Activated naive CD8-positive, alpha-beta T cell treated with anti-CD3 and anti-CD28 coated beads, Interleukin-2, amount 10 ng/mL, durations not matched to agents 7 days and 5 days (primary cell): ENCODE measurements around the gene DNMT3A. TPM values are rescaled to one million over a fixed set of nuclear protein-coding genes. Genes with fewer than 3 reads are reported as not detected.

Experiments used
- ATAC-seq: fragments of 150-1000 bp; cut with Tn5 transposase; one replicate; pipeline ENCODE4 v1.10.0; 2021; ENCODE audit warnings: low read depth, moderate library complexity
- POLR2A ChIA-PET: fragments of 350-600 bp; sonication (Branson Sonifier 250); formaldehyde crosslinking; loops from one replicate; lab custom pipeline; 2021; ENCODE audit warnings: antibody characterized with exemption; lab: Charles Lee
- DNase-seq: peaks from one replicate; pipeline ENCODE4 v3.0.0; 2021
- H3K27ac Mint-ChIP-seq: one replicate; pipeline ENCODE4 v1.8.0; 2022; ENCODE audit warnings: mild to moderate bottlenecking, mixed read lengths
- H3K27me3 Mint-ChIP-seq: one replicate; pipeline ENCODE4 v1.8.0; 2022; ENCODE audit warnings: mild to moderate bottlenecking, moderate library complexity, mixed read lengths
- H3K36me3 Mint-ChIP-seq: one replicate; pipeline ENCODE4 v1.8.0; 2021; ENCODE audit warnings: mild to moderate bottlenecking, mixed read lengths
- H3K4me1 Mint-ChIP-seq: one replicate; pipeline ENCODE4 v1.8.0; 2021; ENCODE audit warnings: mixed read lengths
- H3K4me3 Mint-ChIP-seq: one replicate; pipeline ENCODE4 v1.8.0; 2022; ENCODE audit warnings: mild to moderate bottlenecking, moderate library complexity, mixed read lengths
- H3K9me3 Mint-ChIP-seq: one replicate; pipeline ENCODE4 v1.8.0; 2021; ENCODE audit warnings: mixed read lengths
- total RNA-seq, 2 experiments: library from RNA; stranded (reverse); gene quantifications; one replicate each; pipeline ENCODE4 v1.2.3, GENCODE V29; 2021

The DNMT3A gene
- total RNA-seq, 2 experiments from 2014 or later, result 76.7 to 84.7 TPM

DNA sequence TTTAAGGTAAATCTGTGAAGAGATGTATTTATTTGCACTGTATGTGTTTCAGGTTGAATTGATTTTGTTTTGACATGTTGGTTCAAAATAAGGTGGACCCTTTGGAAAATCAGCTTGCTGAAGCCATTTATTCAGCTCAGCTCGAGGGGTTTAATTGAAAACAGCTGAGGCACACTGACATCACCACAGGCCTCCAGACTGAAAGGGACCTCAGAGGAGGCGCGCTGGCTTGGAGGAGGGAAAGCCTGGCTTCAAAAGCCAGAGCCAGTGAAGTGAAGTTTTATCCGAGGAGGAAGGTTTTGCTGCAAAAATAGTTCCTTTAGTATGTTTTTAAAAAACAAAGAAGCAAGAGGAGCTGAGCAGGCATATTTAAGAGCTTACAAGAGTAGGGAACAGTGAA lies 26.9 kb upstream of the DNMT3A start:
- ATAC-seq (no peak), DNase-seq (no peak)
- Mint-ChIP-seq H3K4me1 (peaks cover 2% of the 10 kb centered on the region), H3K9me3 (no peaks in the 10 kb centered on the region), H3K4me3 (no peak overlapping the region), H3K27me3 (no peaks in the 10 kb centered on the region), H3K36me3 (peaks cover 2% of the 10 kb centered on the region), H3K27ac (no peak overlapping the region)
- POLR2A ChIA-PET, result no interaction called here

DNA sequence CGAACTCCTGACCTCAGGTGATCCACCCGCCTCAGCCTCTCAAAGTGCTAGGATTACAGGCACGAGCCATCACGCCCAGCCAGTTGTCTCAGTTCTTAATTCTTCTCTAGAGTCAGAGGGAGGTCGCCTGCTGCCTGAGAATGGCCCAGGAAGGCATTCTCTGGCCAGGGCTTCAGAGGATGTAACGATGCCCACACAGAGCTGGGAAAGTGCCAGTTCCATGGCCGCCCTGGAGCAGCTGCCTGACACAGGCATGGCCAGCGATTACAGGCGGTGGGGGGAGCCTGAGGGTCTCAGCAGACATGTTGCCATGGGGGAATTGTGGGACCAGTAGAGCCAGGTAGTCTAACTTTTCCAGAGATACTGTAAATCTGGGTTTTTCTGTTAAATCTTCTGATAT lies 25.6 kb upstream of the DNMT3A start:
- no peak overlapping the region for H3K4me3 Mint-ChIP-seq
- POLR2A ChIA-PET, result no interaction called here
- no peak overlapping the region for H3K27ac Mint-ChIP-seq
- peaks cover 5% of the 10 kb centered on the region for H3K4me1 Mint-ChIP-seq
- H3K36me3 Mint-ChIP-seq, result peaks cover 2% of the 10 kb centered on the region
- ATAC-seq (no peak), DNase-seq (no peak)
- no peaks in the 10 kb centered on the region for H3K9me3 Mint-ChIP-seq
- H3K27me3 Mint-ChIP-seq, result no peaks in the 10 kb centered on the region

DNA sequence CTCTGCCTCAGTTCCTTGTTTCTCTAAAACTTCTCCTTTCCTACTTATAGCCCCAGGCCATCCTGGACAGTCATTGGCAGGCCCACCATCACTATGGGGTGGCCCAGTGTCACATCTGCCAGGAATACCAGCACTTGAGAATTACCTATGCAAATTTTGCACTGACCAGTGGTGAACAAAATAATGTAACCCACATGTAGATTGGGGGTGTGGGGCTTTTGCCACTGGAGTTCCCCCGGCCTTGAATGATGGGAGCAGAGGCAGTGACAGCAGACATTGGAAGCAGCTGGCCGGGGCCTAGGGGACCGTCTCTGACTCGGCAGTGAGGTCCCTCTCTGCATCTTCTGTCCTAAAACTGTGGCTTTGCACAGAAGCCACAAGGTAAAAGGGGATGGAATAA lies 24.9 kb upstream of the DNMT3A start:
- ATAC-seq (no peak), DNase-seq (no peak)
- POLR2A ChIA-PET, result no interaction called here
- Mint-ChIP-seq H3K36me3 (peaks cover 2% of the 10 kb centered on the region), H3K9me3 (no peaks in the 10 kb centered on the region), H3K27me3 (no peaks in the 10 kb centered on the region), H3K4me3 (no peak overlapping the region), H3K27ac (no peak overlapping the region), H3K4me1 (peaks cover 6% of the 10 kb centered on the region)

DNA sequence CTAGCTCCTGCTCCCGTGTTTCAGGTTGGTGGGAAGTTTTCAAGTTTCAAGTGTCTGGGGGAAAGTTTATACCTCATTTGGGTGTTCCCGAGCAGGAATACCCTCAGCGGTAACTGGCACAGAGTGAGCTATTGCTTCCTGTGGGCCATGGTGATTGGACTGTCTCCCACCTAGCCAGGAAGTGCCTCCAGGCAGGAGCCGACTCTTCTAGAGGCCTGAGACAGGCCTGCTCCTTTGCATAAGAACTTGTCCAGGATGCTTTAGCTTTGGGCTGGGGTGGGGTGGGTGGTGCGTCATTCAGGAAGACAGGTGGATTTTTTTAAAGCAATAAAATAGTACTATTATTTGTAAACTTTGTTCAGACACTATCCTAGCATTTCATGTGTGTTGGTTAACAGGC lies 23.5 kb upstream of the DNMT3A start:
- Mint-ChIP-seq H3K4me3 (no peak overlapping the region), H3K36me3 (peaks cover 2% of the 10 kb centered on the region), H3K27ac (no peak overlapping the region), H3K4me1 (peaks cover 8% of the 10 kb centered on the region), H3K9me3 (no peaks in the 10 kb centered on the region), H3K27me3 (no peaks in the 10 kb centered on the region)
- DNase-seq (no peak), ATAC-seq (no peak)
- POLR2A ChIA-PET, result interaction anchor here (0.7 to 2.0 kb wide), 3 partner anchors 22 to 193 kb away, joined by 3 to 4 read pairs (median 3); no protein-coding TSS in a partner anchor

DNA sequence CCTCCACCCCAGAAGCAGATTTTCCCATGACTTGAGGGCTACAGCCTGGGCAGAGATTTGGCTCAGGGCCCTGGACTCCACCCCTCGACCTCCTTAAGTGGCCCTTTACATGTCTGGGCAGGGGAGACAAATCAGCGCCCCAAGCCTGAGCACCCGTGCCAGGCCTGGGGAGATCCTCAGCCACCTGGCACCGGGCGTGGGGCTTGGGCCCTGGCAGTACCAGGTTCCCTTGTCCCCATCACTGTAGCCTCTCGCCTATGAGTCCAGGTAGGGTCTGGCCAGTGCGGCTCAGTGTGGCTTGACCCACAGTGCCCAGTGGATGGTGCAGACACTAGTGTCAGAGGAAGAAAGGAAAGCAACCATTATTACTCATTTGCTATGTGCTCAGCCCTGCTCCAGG lies 22.0 kb upstream of the DNMT3A start:
- Mint-ChIP-seq H3K9me3 (no peaks in the 10 kb centered on the region), H3K27me3 (no peaks in the 10 kb centered on the region), H3K4me1 (peaks cover 8% of the 10 kb centered on the region), H3K27ac (no peak overlapping the region), H3K4me3 (peak overlapping the region; percentile 14), H3K36me3 (no peaks in the 10 kb centered on the region)
- no peak for ATAC-seq
- POLR2A ChIA-PET, result interaction anchor here (2.1 to 2.8 kb wide), 3 partner anchors 49 to 160 kb away, joined by 14 to 20 read pairs (median 14); no protein-coding TSS in a partner anchor
- no peak for DNase-seq

DNA sequence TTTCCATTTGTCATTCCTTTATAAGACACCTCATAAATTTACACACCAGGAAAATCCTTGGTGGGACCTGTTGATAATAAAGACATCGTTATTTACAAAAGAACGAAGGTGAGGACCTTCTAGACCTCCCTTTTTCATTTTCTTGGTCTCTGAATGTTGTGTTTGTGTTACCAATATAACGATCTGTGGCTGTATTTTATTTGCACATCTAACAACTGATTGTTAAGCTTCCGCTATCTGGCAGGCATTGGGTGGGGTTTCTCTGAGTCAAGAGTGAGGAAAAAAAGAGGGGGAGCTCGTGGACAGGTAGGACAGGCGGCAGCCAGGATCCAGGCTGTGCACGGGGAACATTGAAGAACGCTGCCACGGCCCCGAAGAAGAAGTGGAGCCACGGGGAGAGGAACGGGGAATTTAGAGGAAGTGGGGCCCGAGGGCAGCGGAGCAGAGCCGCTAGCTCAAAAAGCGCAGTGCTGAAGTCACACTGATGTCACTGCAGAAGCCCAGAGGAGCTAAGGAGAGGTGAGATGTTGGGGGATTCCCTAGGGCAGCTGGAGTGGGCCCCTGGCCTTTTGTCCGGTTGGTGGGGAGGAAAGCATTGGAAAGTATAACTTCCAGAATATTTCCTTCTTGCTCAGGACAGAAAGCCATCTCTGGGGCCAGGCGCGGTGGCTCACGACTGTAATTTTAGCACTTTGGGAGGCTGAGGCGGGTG lies 20.9 kb upstream of the DNMT3A start:
- peak; percentile 53 for ATAC-seq
- peak; percentile 70 for DNase-seq
- POLR2A ChIA-PET, result interaction anchor here (0.6 to 2.8 kb wide), 26 partner anchors 9 to 365 kb away, joined by 3 to 37 read pairs (median 5); partner anchors contain the start of gene DNMT3A
- no peaks in the 10 kb centered on the region for H3K27me3 Mint-ChIP-seq
- H3K36me3 Mint-ChIP-seq, result no peaks in the 10 kb centered on the region
- H3K9me3 Mint-ChIP-seq, result no peaks in the 10 kb centered on the region
- peak overlapping the region; percentile 89 for H3K27ac Mint-ChIP-seq
- H3K4me1 Mint-ChIP-seq, result peaks cover 8% of the 10 kb centered on the region
- peak overlapping the region; percentile 82 for H3K4me3 Mint-ChIP-seq

DNA sequence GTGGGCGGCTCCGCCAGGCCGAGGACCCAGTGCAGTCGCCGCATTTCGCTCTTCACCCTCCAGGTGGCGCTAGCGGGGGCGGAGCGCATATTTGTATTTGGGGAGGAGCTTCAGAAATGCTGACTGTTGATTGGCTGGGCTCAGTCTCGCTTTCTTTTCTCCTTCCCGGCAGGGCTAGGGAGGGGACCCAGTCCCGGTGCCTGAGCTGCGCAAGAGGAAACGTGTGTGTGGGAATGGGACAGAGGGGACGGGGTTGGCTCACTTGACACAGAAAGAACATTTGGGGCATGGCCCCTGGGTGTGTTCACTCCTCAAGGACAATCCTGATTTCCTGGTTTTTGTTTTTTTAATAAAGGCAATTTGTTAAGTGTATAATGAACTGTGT lies 20.3 kb upstream of the DNMT3A start:
- Mint-ChIP-seq H3K9me3 (no peaks in the 10 kb centered on the region), H3K27ac (peak overlapping the region; percentile 89), H3K36me3 (no peaks in the 10 kb centered on the region), H3K4me1 (peaks cover 8% of the 10 kb centered on the region), H3K4me3 (peak overlapping the region; percentile 82), H3K27me3 (no peaks in the 10 kb centered on the region)
- peak; percentile 97 for DNase-seq
- POLR2A ChIA-PET, result interaction anchor here (0.6 to 2.8 kb wide), 28 partner anchors 8 to 366 kb away, joined by 3 to 37 read pairs (median 5); partner anchors contain the start of gene DNMT3A
- ATAC-seq, result peak; percentile 98

DNA sequence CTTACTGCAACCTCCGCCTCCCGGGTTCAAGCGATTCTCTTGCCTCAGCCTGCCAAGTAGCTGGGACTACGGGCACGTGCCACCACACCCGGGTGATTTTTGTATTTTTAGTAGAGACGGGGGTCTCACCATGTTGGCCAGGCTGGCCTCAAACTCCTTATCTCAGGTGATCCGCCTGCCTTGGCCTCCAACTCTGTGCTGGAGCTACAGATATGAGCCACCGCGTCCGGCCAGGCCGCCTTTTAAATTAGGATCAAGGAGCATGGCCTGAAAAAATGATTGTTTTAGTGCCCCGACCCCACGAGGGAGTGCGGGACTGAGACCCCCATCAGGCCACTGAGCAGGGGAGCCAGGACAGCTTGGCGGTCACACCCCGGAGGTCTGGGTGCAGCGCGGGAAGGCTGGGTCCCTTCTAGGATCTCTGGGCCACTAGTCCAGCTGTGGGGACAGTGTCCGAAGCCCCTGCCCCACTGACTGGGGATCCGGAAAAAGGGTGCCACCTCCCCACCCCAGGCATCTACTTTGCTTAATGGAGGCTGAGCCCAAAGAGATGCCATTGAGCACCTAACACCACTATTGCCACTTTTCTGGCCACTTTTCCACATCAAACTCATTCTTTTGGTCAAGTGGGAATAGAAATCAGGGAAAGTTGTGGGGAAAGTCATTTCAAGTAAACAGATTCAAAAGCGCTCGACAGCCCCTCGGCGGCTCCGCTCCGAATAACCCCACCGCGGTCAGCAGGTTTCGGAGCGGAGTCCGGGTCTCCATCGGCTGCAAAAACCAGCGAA lies 19.7 kb upstream of the DNMT3A start:
- Mint-ChIP-seq H3K27me3 (no peaks in the 10 kb centered on the region), H3K36me3 (no peaks in the 10 kb centered on the region), H3K27ac (peak overlapping the region; percentile 89), H3K4me1 (peaks cover 8% of the 10 kb centered on the region), H3K4me3 (peak overlapping the region; percentile 82), H3K9me3 (no peaks in the 10 kb centered on the region)
- POLR2A ChIA-PET, result interaction anchor here (0.6 to 2.8 kb wide), 23 partner anchors 12 to 205 kb away, joined by 3 to 37 read pairs (median 6); partner anchors contain the start of gene DNMT3A
- no peak for ATAC-seq
- DNase-seq, result no peak

DNA sequence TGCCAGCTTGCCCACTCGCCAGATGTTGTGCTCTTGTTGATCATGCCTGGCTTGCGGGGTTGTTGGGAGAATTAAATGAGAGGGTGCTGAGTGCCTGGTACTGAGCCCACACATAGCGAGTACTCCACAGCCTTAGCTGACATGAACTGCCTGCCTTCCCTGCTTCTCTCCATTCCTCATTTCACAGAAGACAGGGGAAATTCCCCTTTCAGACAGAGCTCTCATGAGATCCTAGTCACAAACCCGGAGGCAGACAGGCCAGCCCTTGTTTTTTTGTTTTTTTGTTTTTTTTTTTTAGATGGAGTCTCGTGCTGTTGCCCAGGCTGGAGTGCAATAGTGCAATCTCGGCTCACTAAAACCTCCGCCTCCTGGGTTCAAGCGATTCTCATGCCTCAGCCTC lies 17.1 kb upstream of the DNMT3A start:
- Mint-ChIP-seq H3K27me3 (no peaks in the 10 kb centered on the region), H3K36me3 (no peaks in the 10 kb centered on the region), H3K4me1 (peaks cover 9% of the 10 kb centered on the region), H3K4me3 (no peak overlapping the region), H3K27ac (no peak overlapping the region), H3K9me3 (no peaks in the 10 kb centered on the region)
- ATAC-seq (no peak), DNase-seq (no peak)
- POLR2A ChIA-PET, result interaction anchor here (0.6 to 1.1 kb wide), 2 partner anchors 44 to 232 kb away, joined by 3 to 5 read pairs; no protein-coding TSS in a partner anchor

DNA sequence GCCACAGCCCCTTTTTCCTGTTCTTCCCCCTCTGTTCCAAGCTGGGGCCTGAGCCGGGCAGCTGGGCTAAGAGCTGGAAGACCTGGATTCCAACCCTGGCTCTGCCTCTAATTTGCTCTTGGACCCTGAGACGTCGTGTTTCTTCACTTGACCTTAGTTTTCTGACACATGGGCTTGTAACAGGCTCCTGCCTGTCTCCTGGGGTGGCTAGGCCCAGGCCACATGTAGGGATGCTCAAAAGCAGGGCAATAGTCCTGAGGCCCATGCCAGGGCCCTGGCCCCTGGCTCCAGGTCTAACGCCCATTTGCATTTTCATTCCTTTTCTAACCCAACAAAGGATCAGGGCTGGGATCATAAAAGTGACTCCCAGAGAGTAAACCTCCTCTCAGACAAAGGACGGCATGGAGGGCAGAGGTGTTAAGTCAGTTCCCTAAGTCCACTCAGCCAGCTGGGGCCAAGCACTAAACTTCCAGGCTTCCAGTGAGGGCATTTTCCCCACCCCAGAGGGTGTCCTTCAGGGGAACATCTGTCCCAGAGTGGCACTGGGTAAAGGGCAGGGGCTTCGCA lies 16.6 kb upstream of the DNMT3A start:
- H3K27ac Mint-ChIP-seq, result no peak overlapping the region
- no peaks in the 10 kb centered on the region for H3K27me3 Mint-ChIP-seq
- DNase-seq (no peak), ATAC-seq (no peak)
- POLR2A ChIA-PET, result interaction anchor here (0.6 to 1.1 kb wide), 2 partner anchors 45 to 232 kb away, joined by 3 to 5 read pairs; no protein-coding TSS in a partner anchor
- H3K4me3 Mint-ChIP-seq, result no peak overlapping the region
- no peaks in the 10 kb centered on the region for H3K36me3 Mint-ChIP-seq
- H3K9me3 Mint-ChIP-seq, result no peaks in the 10 kb centered on the region
- peaks cover 9% of the 10 kb centered on the region for H3K4me1 Mint-ChIP-seq

DNA sequence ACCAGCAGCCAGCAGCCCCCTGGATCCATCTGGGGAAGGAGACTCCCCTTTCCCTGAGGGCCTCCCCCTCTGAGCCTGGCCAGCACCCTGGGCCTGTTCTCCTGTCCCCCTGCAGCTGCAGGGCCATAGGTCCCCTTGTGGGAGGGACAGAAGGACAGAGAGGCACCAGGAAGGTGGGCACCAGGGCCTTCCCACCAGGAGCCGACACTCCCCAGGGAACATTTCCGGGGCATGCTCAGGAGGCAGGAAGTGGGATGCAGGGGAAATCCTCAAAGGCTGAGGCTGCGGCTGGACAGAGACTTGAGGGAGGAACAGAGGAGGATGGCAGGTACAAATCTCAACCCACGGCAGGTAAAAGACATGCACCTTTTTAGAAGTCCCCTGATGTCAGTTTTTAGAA lies 14.4 kb upstream of the DNMT3A start:
- H3K27me3 Mint-ChIP-seq, result no peaks in the 10 kb centered on the region
- no peaks in the 10 kb centered on the region for H3K36me3 Mint-ChIP-seq
- ATAC-seq, result no peak
- peaks cover 9% of the 10 kb centered on the region for H3K4me1 Mint-ChIP-seq
- no peak overlapping the region for H3K27ac Mint-ChIP-seq
- DNase-seq, result no peak
- H3K4me3 Mint-ChIP-seq, result no peak overlapping the region
- POLR2A ChIA-PET, result no interaction called here
- H3K9me3 Mint-ChIP-seq, result no peaks in the 10 kb centered on the region

DNA sequence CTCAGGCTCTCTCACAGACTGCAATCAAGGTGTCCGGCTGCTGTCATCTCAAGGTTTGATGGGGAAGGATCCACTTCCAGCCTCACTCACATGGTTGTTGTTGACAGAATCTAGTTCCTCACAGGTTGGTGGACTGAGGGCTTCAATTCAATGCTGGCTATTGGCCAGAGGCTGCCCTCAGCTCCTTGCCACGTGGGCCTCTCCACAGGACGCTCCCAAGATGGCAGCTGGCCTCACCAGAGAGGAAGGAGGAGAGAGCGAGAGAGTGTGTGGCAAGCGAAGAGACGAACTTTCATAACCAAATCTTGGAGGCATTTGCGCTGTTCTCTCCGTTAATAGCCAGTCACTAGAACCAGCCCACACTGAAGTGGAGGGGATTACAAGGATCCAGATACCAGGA lies 13.5 kb upstream of the DNMT3A start:
- H3K36me3 Mint-ChIP-seq, result no peaks in the 10 kb centered on the region
- H3K9me3 Mint-ChIP-seq, result no peaks in the 10 kb centered on the region
- ATAC-seq (no peak), DNase-seq (no peak)
- no peaks in the 10 kb centered on the region for H3K27me3 Mint-ChIP-seq
- no peak overlapping the region for H3K4me3 Mint-ChIP-seq
- peaks cover 11% of the 10 kb centered on the region for H3K4me1 Mint-ChIP-seq
- POLR2A ChIA-PET, result no interaction called here
- no peak overlapping the region for H3K27ac Mint-ChIP-seq

DNA sequence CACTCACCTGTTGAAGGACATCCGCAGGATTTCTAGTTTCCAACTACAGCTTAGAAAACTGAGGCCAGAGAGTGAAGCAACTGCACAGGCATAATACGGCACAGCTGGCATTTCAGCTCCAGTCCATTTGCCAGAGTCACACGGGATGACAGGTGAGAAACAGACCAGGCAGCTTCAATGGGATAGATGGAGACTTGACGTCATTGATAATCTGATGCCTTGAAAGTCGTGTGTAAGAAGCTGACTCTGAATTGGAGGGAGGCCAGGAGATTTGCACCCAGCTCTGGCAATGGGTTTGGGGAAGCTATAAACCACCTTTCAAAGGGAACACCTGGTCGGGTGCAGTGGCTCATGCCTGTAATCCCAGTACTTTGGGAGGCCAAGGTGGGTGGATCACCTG lies 12.4 kb upstream of the DNMT3A start:
- Mint-ChIP-seq H3K9me3 (no peaks in the 10 kb centered on the region), H3K27ac (no peak overlapping the region), H3K36me3 (no peaks in the 10 kb centered on the region), H3K4me1 (peaks cover 13% of the 10 kb centered on the region), H3K27me3 (no peaks in the 10 kb centered on the region), H3K4me3 (no peak overlapping the region)
- DNase-seq, result no peak
- POLR2A ChIA-PET, result interaction anchor here (0.8 kb wide), 1 partner anchor 9 kb away, joined by 3 read pairs; no protein-coding TSS in a partner anchor
- ATAC-seq, result no peak
